Esophagus squamous epithelium (tissue), 5 donors: ENCODE measurements around the gene NSD2. TPM values are rescaled to one million over a fixed set of nuclear protein-coding genes. Genes with fewer than 3 reads are reported as not detected.

Experiments used
- DNase-seq: peaks from one replicate; lab custom pipeline; 2025; lab: John Stamatoyannopoulos, UW
- H3K27ac ChIP-seq, 4 donors: fragments of 200-600 bp; sonication (generic); one replicate each; pipeline ENCODE4 v1.5.1; 2016 to 2019; ENCODE audit warnings: mild to moderate bottlenecking in 1 of 4
- H3K27me3 ChIP-seq, 4 donors: fragments of 200-600 bp; sonication (generic); 1 replicate in 3 of 4; 2 replicates in 1 of 4; pipeline versions ENCODE4 v1.5.1 to v1.6.0; 2017 to 2021; ENCODE audit warnings: antibody characterized with exemption in 1 of 4
- H3K36me3 ChIP-seq, 3 donors: fragments of 200-600 bp; sonication (generic); one replicate each; pipeline ENCODE4 v1.5.1; 2016 to 2019
- H3K4me1 ChIP-seq, 3 donors: fragments of 200-600 bp; sonication (generic); one replicate each; pipeline ENCODE4 v1.5.1; 2017 to 2019
- H3K4me3 ChIP-seq, 4 donors: fragments of 200-600 bp; sonication (generic); 1 replicate in 3 of 4; 2 replicates in 1 of 4; pipeline ENCODE4 v1.5.1; 2016 to 2019; ENCODE audit warnings: mild to moderate bottlenecking in 2 of 4, moderate library complexity in 1 of 4
- H3K9me3 ChIP-seq, 3 donors: fragments of 200-600 bp; sonication (generic); one replicate each; pipeline ENCODE4 v1.5.1; 2016 to 2019
- POLR2A ChIP-seq, 4 donors: fragments of 450-650 bp; IDR thresholded peaks; one replicate each; pipeline ENCODE4 v1.6.1; 2017; ENCODE audit warnings: antibody characterized with exemption in 4 of 4, mild to moderate bottlenecking in 4 of 4, moderate library complexity in 3 of 4
- WGBS, 2 donors: methylation state at CpG; one replicate each; pipeline ENCODE4 v1.1.5; 2018; 5-methylcytosine and 5-hydroxymethylcytosine counted together
- intact Hi-C: fragments of 100-400 bp; cut with DNase I; formaldehyde crosslinking; loops from one replicate; pipeline ENCODE4 v1.15.0; 2022
- total RNA-seq, 4 donors: library from RNA; depleted of rRNA; stranded (reverse); fragments of >200 nt; gene quantifications; one replicate each; pipeline ENCODE4 v1.1.0, GENCODE V29; 2016
- TF ChIP-seq, protein P1 (sequence below), 6 experiments: fragments of 450-650 bp in 4 of 6; fragments of 200-600 bp in 2 of 6; sonication (generic) in 2 of 6; IDR thresholded peaks; one replicate each; pipeline ENCODE4 v1.5.1; 2016 to 2019; ENCODE audit warnings: antibody characterized with exemption in 6 of 6, mild to moderate bottlenecking in 4 of 6, moderate library complexity in 4 of 6
- donor health status: DM: yes; HTN: yes; CAD: no.

Gene NSD2
- total RNA-seq, 4 donors from 2014 or later, result 31.9 to 36.4 (median 34.5) TPM

DNA sequence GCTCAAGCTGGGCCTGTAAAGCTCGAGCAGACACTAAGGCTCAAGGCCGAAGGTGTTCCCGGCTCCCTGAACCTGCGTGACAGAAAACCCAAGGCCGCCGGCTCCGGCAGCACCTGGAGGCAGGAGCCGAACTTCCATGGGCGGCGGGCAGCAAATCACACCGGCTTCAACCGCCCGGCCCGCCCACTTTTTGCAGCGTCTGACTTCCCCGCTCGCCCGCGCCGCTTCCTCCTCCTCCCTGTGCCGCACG lies 940 bp upstream of the NSD2 start:
- H3K27ac ChIP-seq, result peak overlapping the region; percentile 98 to 100 (median 100)
- peak overlapping the region; percentile 81 to 99 (median 96) for H3K4me3 ChIP-seq
- intact Hi-C loops, result no loop called here
- 0 to 3% methylated on average over 2 to 8 of the region's 22 CpGs for WGBS, 2 donors
- no peaks in the 10 kb centered on the region for H3K36me3 ChIP-seq
- DNase-seq, result peak; percentile 45
- TF ChIP-seq POLR2A (IDR thresholded peaks at IDR 0.05), result no peak
- H3K4me1 ChIP-seq, result peaks cover 10 to 43% (median 19%) of the 10 kb centered on the region in 3 donors
- no peaks in the 10 kb centered on the region for H3K9me3 ChIP-seq
- peaks cover 0 to 21% (median 0%) of the 10 kb centered on the region in 4 donors for H3K27me3 ChIP-seq

DNA sequence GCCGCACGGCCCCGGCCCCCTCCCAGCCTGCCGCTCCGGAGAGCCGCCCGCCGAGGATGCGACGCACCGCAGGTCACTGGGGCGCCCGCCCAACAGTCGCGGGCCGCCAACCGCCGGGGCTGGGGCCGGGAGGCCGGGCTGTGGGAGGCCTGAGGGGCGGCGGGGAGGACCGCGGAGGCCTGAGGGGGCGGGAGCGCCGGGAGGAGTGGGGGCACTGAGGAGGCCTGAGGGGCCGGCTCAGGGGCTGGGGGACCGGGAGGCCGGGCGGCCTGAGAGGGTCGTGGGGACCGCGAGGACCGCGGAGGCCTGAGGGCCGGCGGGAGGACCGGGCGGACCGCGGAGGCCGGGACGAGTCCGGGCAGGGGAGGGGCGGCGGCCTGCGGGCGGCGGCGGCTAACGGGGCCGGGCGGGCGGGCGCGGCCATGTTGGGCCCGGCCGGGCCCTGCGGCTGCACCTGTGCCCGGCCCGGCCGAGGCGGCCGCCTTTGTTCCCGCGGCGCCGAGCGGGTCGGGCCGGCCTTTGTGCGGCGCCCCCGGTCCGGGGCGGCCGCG lies 353 bp downstream of the NSD2 start:
- WGBS, 2 donors, result no CpG with 5 or more reads among the region's 79 CpGs
- Histone ChIP-seq H3K4me3 (peak overlapping the region; percentile 69 to 99 (median 96)), H3K36me3 (no peaks in the 10 kb centered on the region), H3K27me3 (peaks cover 0 to 10% (median 0%) of the 10 kb centered on the region in 4 donors), H3K9me3 (no peaks in the 10 kb centered on the region), H3K27ac (peak overlapping the region; percentile 82 to 100 (median 96)), H3K4me1 (peaks cover 10 to 43% (median 19%) of the 10 kb centered on the region in 3 donors)
- no peak for DNase-seq
- intact Hi-C loops, result no loop called here
- TF ChIP-seq POLR2A (IDR thresholded peaks at IDR 0.05), result no peak
- TF ChIP-seq, protein P1, sequence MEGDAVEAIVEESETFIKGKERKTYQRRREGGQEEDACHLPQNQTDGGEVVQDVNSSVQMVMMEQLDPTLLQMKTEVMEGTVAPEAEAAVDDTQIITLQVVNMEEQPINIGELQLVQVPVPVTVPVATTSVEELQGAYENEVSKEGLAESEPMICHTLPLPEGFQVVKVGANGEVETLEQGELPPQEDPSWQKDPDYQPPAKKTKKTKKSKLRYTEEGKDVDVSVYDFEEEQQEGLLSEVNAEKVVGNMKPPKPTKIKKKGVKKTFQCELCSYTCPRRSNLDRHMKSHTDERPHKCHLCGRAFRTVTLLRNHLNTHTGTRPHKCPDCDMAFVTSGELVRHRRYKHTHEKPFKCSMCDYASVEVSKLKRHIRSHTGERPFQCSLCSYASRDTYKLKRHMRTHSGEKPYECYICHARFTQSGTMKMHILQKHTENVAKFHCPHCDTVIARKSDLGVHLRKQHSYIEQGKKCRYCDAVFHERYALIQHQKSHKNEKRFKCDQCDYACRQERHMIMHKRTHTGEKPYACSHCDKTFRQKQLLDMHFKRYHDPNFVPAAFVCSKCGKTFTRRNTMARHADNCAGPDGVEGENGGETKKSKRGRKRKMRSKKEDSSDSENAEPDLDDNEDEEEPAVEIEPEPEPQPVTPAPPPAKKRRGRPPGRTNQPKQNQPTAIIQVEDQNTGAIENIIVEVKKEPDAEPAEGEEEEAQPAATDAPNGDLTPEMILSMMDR (IDR thresholded peaks at IDR 0.05), result no peak

DNA sequence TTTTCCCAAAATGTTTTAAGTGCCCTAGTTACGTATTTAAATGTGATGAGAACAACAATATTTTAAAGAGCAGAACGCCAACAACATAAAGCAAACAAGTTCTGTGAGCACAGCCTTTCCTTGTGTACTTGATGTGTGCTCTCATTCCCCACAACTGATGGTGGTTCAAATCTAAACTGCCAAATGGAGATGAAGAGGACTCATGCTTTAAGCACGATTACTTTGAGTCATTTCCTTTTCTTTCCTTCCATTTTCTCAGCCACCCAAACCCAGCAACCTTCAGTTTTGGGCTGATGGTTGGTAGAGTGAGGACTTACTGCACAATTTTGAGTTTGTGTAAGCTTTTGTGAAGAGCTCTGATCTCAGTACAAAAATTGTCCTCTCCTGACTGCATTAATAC lies 1.7 kb downstream of the NSD2 start:
- Histone ChIP-seq H3K27ac (peak overlapping the region in 2 of 4 donors; percentile 82 to 100), H3K27me3 (no peaks in the 10 kb centered on the region), H3K9me3 (no peaks in the 10 kb centered on the region), H3K4me1 (peaks cover 10 to 43% (median 19%) of the 10 kb centered on the region in 3 donors), H3K36me3 (no peaks in the 10 kb centered on the region), H3K4me3 (peak overlapping the region in 1 of 4 donors; percentile 99)
- no peak for TF ChIP-seq POLR2A (IDR thresholded peaks at IDR 0.05)
- TF ChIP-seq, protein P1 (IDR thresholded peaks at IDR 0.05), result no peak
- intact Hi-C loops, result no loop called here
- 28 to 36% methylated on average over 3 of the region's 3 CpGs for WGBS, 2 donors
- DNase-seq, result no peak

DNA sequence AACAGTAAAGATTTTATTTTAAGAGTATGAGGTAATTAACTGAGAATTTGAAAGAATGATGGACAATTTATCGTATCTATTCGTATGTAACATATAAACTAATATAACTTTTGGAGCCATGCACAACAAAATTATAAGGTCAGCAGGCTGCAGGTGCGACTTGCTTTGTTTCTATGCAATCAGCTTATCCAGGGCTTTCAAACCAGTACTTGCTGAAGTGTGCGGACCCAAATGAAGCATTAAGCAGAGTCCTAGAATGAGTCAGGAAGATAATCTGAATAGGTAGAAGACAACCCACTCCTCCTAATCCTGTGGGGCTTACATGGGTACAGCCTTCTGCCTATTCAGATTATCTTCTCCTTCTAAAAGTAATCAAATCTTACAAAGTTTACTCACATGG lies 2.1 kb downstream of the NSD2 start:
- DNase-seq, result no peak
- no peaks in the 10 kb centered on the region for H3K9me3 ChIP-seq
- intact Hi-C loops, result no loop called here
- 64 to 79% methylated on average over 4 of the region's 4 CpGs for WGBS, 2 donors
- H3K4me1 ChIP-seq, result peaks cover 10 to 43% (median 19%) of the 10 kb centered on the region in 3 donors
- TF ChIP-seq, protein P1 (IDR thresholded peaks at IDR 0.05), result no peak
- TF ChIP-seq POLR2A (IDR thresholded peaks at IDR 0.05), result no peak
- no peaks in the 10 kb centered on the region for H3K27me3 ChIP-seq
- no peak overlapping the region for H3K4me3 ChIP-seq
- H3K27ac ChIP-seq, result peak overlapping the region in 1 of 4 donors; percentile 100
- H3K36me3 ChIP-seq, result no peaks in the 10 kb centered on the region

DNA sequence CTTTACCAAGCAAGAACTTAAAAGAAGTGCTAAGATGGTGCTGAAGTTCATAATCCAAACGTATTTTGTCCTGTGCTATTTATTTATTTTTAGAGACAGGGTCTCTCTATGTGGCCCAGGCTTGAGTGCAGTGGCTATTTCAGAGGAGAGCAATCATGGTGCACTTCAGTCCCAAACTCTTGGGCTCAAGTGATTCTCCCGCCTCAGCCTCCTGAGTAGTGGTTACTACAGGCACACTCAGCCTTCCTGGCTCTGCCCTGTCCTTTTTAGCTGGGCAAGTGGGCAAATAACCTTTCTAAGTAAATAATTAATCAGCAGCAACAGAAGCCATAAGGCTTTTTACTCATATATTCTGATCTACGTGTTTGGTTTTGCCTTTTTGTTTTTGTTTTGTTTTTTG lies 2.6 kb downstream of the NSD2 start:
- no peaks in the 10 kb centered on the region for H3K27me3 ChIP-seq
- H3K4me3 ChIP-seq, result no peak overlapping the region
- peaks cover 10 to 43% (median 19%) of the 10 kb centered on the region in 3 donors for H3K4me1 ChIP-seq
- no peak overlapping the region for H3K27ac ChIP-seq
- no peaks in the 10 kb centered on the region for H3K36me3 ChIP-seq
- no peaks in the 10 kb centered on the region for H3K9me3 ChIP-seq
- TF ChIP-seq POLR2A (IDR thresholded peaks at IDR 0.05), result no peak
- intact Hi-C loops, result no loop called here
- 71 to 80% methylated on average over 3 of the region's 3 CpGs for WGBS, 2 donors
- no peak for DNase-seq

DNA sequence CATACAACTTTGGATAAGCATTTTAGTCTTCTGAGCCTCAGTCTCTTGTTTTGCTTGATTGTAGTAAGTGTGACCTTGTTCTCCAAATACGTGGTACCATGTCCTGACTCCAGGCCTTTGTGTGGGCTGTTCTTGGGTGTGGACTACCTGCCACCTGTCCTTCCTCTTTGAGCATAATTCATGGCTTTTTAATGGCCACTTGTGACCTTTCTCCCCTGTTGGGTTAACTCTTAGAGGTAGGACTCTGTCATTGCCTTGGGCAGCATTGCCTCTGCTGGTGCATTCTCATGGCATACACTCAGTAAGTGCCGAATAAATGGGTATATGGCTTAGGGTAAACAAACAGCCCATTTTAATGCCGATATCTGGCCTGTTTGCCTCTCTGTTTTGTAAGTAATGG lies 3.0 kb downstream of the NSD2 start:
- H3K27me3 ChIP-seq, result no peaks in the 10 kb centered on the region
- TF ChIP-seq, protein P1 (IDR thresholded peaks at IDR 0.05), result no peak
- no peak for TF ChIP-seq POLR2A (IDR thresholded peaks at IDR 0.05)
- WGBS, 2 donors, result 82 to 87% methylated on average over 3 of the region's 3 CpGs
- no peak overlapping the region for H3K27ac ChIP-seq
- no peak overlapping the region for H3K4me3 ChIP-seq
- H3K9me3 ChIP-seq, result no peaks in the 10 kb centered on the region
- H3K36me3 ChIP-seq, result no peaks in the 10 kb centered on the region
- DNase-seq, result no peak
- intact Hi-C loops, result no loop called here
- H3K4me1 ChIP-seq, result peaks cover 10 to 40% (median 19%) of the 10 kb centered on the region in 3 donors
